Body of pancreas (tissue), 4 donors: ENCODE results near the gene CMTM7.

Source experiments
- POLR2A ChIP-seq, 3 donors: fragments of 450-650 bp; IDR thresholded peaks; one replicate each; pipeline ENCODE4 v1.6.1; 2016; ENCODE audit warnings: antibody characterized with exemption in 3 of 3, mild to moderate bottlenecking in 2 of 3
- TF ChIP-seq, protein P1 (sequence below), 7 experiments: fragments of 450-650 bp in 4 of 7; fragments of 200-600 bp in 3 of 7; sonication (generic) in 3 of 7; IDR thresholded peaks; one replicate each; pipeline ENCODE4 v1.5.1; 2016 to 2019; ENCODE audit warnings: antibody characterized with exemption in 7 of 7

DNA sequence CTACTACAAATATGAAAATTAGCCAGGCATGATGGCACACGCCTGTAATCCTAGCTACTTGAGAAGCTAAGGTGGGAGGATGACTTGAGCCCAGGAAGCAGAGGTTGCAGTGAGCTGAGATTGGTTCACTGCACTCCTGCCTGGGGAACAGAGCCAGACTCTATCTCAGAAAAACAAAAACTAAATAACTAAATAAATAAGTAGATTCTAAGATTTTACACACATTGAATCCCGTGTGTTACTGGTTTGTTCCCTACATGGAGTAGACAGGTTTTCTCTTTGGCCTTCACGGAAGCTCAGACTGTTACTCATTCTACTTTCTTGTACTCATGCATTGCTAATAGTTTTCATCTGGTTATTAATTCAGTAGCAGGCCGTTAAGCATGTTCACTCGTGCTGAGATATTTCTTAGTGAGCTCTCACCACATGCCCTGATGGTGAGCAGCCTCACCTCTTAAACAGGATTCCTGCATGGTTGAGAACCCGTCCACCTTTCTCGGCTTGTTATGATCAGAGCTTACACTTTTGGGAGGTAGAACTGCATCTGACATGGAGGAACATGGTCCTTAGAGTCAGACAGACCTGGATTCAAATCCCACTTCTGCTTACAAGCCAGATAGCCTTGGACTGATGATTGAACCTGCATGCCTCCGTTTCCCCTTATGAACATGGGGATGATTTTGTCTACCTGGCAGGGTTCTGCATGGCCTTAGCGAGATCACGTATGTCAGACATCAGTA lies 49.1 kb downstream of the CMTM7 start:
- TF ChIP-seq POLR2A (IDR thresholded peaks at IDR 0.05), result no peak
- TF ChIP-seq, protein P1, sequence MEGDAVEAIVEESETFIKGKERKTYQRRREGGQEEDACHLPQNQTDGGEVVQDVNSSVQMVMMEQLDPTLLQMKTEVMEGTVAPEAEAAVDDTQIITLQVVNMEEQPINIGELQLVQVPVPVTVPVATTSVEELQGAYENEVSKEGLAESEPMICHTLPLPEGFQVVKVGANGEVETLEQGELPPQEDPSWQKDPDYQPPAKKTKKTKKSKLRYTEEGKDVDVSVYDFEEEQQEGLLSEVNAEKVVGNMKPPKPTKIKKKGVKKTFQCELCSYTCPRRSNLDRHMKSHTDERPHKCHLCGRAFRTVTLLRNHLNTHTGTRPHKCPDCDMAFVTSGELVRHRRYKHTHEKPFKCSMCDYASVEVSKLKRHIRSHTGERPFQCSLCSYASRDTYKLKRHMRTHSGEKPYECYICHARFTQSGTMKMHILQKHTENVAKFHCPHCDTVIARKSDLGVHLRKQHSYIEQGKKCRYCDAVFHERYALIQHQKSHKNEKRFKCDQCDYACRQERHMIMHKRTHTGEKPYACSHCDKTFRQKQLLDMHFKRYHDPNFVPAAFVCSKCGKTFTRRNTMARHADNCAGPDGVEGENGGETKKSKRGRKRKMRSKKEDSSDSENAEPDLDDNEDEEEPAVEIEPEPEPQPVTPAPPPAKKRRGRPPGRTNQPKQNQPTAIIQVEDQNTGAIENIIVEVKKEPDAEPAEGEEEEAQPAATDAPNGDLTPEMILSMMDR (IDR thresholded peaks at IDR 0.05), result no peak
